ENCODE results near the gene CHRNE. TPM values are rescaled to one million over a fixed set of nuclear protein-coding genes. Genes with fewer than 3 reads are reported as not detected.

The CHRNE gene
- total RNA-seq (2022) (not detected in 2 replicates), Bru-seq, nascent RNA (percentile 40 among the genes with signal in this experiment), BruChase-seq, experiment 1, labeled RNA remaining after a 2-hour chase (percentile 45 among the genes with signal in this experiment), BruChase-seq, experiment 2, labeled RNA remaining after a 6-hour chase (percentile 50 among the genes with signal in this experiment)
- long read RNA-seq, result 0 reads

DNA sequence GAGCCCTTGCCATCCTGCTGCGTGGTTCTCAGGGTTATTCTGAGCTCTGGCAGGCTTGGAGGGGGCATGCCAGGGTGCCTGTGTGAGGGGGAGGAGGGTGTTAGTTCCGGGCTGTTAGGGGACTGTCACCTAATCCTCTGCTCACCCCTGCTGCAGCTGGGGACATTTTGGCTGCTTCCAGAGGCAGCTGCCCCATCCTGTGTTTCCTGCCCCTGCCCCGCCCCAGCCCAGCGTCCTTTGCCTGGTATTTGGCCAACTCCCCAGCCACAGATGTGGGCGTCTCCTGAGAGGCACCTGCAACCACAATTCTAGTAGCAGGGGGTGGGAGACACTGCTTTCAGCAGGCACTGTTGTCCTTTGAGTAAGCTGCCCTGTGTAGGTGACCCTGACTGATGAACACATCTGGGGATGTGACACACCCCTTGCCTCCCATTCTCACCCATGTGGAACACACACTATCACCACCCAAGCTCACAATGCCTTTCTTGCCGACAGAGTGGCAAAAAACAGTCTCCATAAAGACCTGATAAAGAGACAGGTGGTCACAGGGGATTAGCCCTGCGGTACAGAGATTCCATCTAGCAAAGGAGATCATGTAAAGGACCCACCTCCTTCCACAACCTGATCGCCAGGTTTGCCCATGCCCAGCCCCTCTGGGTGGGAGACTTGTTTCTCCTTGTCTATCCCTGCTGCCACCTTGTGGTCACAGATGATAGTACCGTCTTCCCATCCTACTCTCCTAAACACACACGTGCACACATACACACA lies at the start of gene CHRNE:
Gene CHRNE, minus strand, starts transcription at position 48 of the 768 bp plus-strand sequence. Its CDS starts 35 bp downstream, at position 13.
- no peaks in the 10 kb centered on the region for H3K27me3 Mint-ChIP-seq (ENCODE audit: insufficient read depth, unreplicated experiment)
- Histone ChIP-seq H3K9me3 (no peaks in the 10 kb centered on the region), H3K4me1 (peaks cover 3% of the 10 kb centered on the region; the same call in 1 of the 2 replicates), H3K27me3 (replicated peaks; ENCODE audit: control insufficient read depth, insufficient read depth, low read length) (no peaks in the 10 kb centered on the region), H3K4me3 (ENCODE audit: low read depth, low read length) (no peak within 1 kb of the TSS), H3K36me3 (ENCODE audit: control insufficient read depth, insufficient read depth, low read length) (no peaks in the 10 kb centered on the region)
- peak; percentile 70 to 78 for DNase-seq
- TF ChIP-seq, protein P1, sequence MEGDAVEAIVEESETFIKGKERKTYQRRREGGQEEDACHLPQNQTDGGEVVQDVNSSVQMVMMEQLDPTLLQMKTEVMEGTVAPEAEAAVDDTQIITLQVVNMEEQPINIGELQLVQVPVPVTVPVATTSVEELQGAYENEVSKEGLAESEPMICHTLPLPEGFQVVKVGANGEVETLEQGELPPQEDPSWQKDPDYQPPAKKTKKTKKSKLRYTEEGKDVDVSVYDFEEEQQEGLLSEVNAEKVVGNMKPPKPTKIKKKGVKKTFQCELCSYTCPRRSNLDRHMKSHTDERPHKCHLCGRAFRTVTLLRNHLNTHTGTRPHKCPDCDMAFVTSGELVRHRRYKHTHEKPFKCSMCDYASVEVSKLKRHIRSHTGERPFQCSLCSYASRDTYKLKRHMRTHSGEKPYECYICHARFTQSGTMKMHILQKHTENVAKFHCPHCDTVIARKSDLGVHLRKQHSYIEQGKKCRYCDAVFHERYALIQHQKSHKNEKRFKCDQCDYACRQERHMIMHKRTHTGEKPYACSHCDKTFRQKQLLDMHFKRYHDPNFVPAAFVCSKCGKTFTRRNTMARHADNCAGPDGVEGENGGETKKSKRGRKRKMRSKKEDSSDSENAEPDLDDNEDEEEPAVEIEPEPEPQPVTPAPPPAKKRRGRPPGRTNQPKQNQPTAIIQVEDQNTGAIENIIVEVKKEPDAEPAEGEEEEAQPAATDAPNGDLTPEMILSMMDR (IDR thresholded peaks at IDR 0.05; ENCODE audit: insufficient read depth in 1 of 2, low read depth in 1 of 2, low read length in 1 of 2, severe bottlenecking in 1 of 2, unreplicated experiment in 1 of 2), result peak; percentile 33 to 51
- H3K4me3 Mint-ChIP-seq (ENCODE audit: unreplicated experiment), result no peak within 1 kb of the TSS
- H3K4me1 Mint-ChIP-seq (ENCODE audit: low read depth, unreplicated experiment), result peaks cover 10% of the 10 kb centered on the region
- no TSS peak for BruUV-seq (replicated peaks)
- H3K9me3 Mint-ChIP-seq (ENCODE audit: unreplicated experiment), result no peaks in the 10 kb centered on the region
- CTCF ChIA-PET, result interaction anchor here (0.6 kb wide), 2 partner anchors 11 to 14 kb away, joined by 3 to 6 read pairs; no protein-coding TSS in a partner anchor
- H3K27ac Mint-ChIP-seq (ENCODE audit: unreplicated experiment), result no peak within 1 kb of the TSS
- intact Hi-C loops (cut with micrococcal nuclease; ENCODE audit: unreplicated experiment), result no loop called here
- POLR2A ChIA-PET, result no interaction called here
- H3K36me3 Mint-ChIP-seq (ENCODE audit: insufficient read depth, unreplicated experiment), result peaks cover 20% of the 10 kb centered on the region

DNA sequence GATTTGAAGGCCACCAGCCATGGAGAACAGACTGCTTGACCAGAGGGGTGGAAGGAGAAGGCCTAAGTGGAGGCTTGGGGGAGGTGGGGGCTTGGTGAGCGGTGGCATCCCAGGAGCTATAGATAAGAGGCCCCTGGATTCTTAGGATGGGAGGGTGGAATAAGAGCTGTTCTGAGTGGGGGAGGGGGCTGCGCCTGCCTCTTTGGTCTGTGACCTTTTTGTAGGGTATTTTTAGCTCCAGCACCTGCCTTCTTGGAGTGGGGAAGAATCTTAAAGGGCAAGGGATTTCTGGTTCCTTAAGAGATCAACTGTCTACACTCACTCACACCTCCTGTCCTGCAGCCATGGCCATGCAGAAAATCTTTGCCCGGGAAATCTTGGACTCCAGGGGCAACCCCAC lies 48.6 kb upstream of the CHRNE start:
- DNase-seq, result no peak
- Histone ChIP-seq H3K36me3 (ENCODE audit: control insufficient read depth, insufficient read depth, low read length) (no peaks in the 10 kb centered on the region), H3K4me1 (peaks cover 12% of the 10 kb centered on the region), H3K4me3 (ENCODE audit: low read depth, low read length) (no peak overlapping the region), H3K9me3 (no peaks in the 10 kb centered on the region), H3K27me3 (replicated peaks; ENCODE audit: control insufficient read depth, insufficient read depth, low read length) (no peaks in the 10 kb centered on the region)
- TF ChIP-seq, protein P1 (IDR thresholded peaks at IDR 0.05; ENCODE audit: insufficient read depth in 1 of 2, low read depth in 1 of 2, low read length in 1 of 2, severe bottlenecking in 1 of 2, unreplicated experiment in 1 of 2), result no peak
- H3K4me3 Mint-ChIP-seq (ENCODE audit: unreplicated experiment), result peak overlapping the region; percentile 85
- peaks cover 13% of the 10 kb centered on the region for H3K36me3 Mint-ChIP-seq (ENCODE audit: insufficient read depth, unreplicated experiment)
- ChIA-PET POLR2A (interaction anchor here (1.0 to 3.0 kb wide), 2 partner anchors 12 to 16 kb away, joined by 4 to 13 read pairs; partner anchors contain the start of genes RNF167, SLC25A11 and SPAG7), CTCF (interaction anchor here (1.4 kb wide), 1 partner anchor 16 kb away, joined by 5 read pairs; the partner anchor contains the start of gene SPAG7)
- no peaks in the 10 kb centered on the region for H3K27me3 Mint-ChIP-seq (ENCODE audit: insufficient read depth, unreplicated experiment)
- no peaks in the 10 kb centered on the region for H3K9me3 Mint-ChIP-seq (ENCODE audit: unreplicated experiment)
- H3K4me1 Mint-ChIP-seq (ENCODE audit: low read depth, unreplicated experiment), result peaks cover 10% of the 10 kb centered on the region
- BruUV-seq (replicated peaks), result no TSS peak
- intact Hi-C loops (cut with micrococcal nuclease; ENCODE audit: unreplicated experiment), result no loop called here
- peak overlapping the region; percentile 88 for H3K27ac Mint-ChIP-seq (ENCODE audit: unreplicated experiment)

DNA sequence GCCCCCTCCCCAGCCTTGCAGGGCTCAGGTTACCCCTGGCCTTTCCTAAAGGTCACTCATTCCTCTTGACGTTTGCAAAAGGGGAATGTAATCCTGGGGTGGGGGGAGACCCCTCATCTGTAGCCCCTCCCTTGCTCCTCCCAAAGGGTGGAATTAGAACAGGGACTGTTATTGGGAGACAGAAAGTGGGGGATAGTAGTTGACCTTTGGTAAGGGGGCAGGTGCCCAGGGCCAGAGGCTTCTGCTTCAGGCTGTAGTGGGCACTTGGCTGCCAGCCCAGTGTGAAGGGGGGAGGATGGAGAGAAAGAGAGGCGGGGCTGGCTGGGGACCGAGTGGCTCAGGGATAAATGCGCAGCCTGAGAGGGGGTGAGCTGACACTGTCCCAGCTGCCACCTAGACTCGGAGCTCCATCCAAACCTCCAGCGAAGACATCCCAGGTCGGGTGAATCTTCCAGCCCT lies 47.9 kb upstream of the CHRNE start, which contains the start of gene ENO3:
Gene ENO3, plus strand, starts transcription at position 374 of the 459 bp plus-strand sequence. CDS start 711 bp downstream, outside the sequence.
- H3K27ac Mint-ChIP-seq (ENCODE audit: unreplicated experiment), result peak within 1 kb of the TSS; percentile 88
- no peak for DNase-seq
- peaks cover 19% of the 10 kb centered on the region for H3K36me3 Mint-ChIP-seq (ENCODE audit: insufficient read depth, unreplicated experiment)
- H3K4me3 Mint-ChIP-seq (ENCODE audit: unreplicated experiment), result peak within 1 kb of the TSS; percentile 85
- H3K4me1 Mint-ChIP-seq (ENCODE audit: low read depth, unreplicated experiment), result peaks cover 10% of the 10 kb centered on the region
- no peaks in the 10 kb centered on the region for H3K27me3 Mint-ChIP-seq (ENCODE audit: insufficient read depth, unreplicated experiment)
- H3K27me3 ChIP-seq (replicated peaks; ENCODE audit: control insufficient read depth, insufficient read depth, low read length), result no peaks in the 10 kb centered on the region
- POLR2A ChIA-PET, result interaction anchor here (1.0 to 3.0 kb wide), 2 partner anchors 11 to 16 kb away, joined by 4 to 13 read pairs; partner anchors contain the start of genes RNF167, SLC25A11 and SPAG7
- H3K9me3 ChIP-seq, result no peaks in the 10 kb centered on the region
- no TSS peak for BruUV-seq (replicated peaks)
- CTCF ChIA-PET, result interaction anchor here (1.4 kb wide), 1 partner anchor 16 kb away, joined by 5 read pairs; the partner anchor contains the start of gene SPAG7
- H3K4me3 ChIP-seq (ENCODE audit: low read depth, low read length), result peak within 1 kb of the TSS; percentile 57
- intact Hi-C loops (cut with micrococcal nuclease; ENCODE audit: unreplicated experiment), result no loop called here
- H3K9me3 Mint-ChIP-seq (ENCODE audit: unreplicated experiment), result no peaks in the 10 kb centered on the region
- H3K4me1 ChIP-seq, result peaks cover 15% of the 10 kb centered on the region
- TF ChIP-seq, protein P1 (IDR thresholded peaks at IDR 0.05; ENCODE audit: insufficient read depth in 1 of 2, low read depth in 1 of 2, low read length in 1 of 2, severe bottlenecking in 1 of 2, unreplicated experiment in 1 of 2), result no peak
- no peaks in the 10 kb centered on the region for H3K36me3 ChIP-seq (ENCODE audit: control insufficient read depth, insufficient read depth, low read length)
